Cerebellar nuclear complex (tissue), 1 donor: ENCODE measurements around the gene FXYD7.
"Not testable (repeated sequence)": the region's sequence is repeated elsewhere in the genome, so short reads cannot be mapped to it uniquely, and the experiment has no call there.

Experiments used
- DNase-seq, 2 experiments: peaks; one replicate each; lab custom pipeline; 2025; lab: John Stamatoyannopoulos, UW

Gene FXYD7

DNA sequence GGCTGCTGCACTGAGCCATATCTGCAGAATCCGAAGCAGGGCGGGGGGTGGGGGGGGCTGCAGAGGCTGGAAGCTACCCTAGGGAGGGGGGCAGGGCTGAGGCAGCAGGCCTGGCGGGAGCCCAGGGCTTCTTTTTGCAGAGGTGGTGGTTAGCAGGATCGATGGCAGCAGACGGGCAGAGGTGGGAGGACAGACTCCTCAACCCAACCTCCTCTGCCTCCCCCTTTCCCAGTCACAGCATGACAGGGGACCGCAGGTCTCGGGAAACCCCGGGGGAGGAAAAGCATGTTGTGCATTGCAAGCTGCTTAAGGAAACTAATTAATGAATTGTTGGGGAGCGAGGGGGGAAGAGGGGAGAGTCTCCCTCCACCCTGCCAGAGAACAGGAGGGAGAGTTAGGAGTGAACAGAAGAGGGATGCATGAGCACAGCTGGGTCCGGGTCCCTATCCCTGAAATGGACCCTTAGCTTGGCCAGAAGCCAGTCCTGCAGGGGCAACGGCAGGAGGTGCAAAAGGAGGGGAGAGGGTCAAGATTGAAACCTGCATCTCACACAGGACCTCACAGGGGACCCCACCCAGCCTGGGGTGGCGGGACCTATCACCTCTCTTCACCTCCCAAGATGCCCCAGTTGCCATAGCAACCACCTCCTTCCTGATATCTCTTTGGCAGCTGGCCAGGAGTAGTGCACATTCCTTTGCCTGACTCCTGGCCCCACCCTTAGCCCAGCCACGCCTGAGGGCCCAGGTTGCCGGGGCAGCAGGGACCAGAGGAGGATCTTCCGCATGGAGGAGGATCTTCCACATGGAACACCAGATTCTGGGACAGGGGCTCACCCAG is 1.8 kb downstream of the FXYD7 start:
- DNase-seq = no peak

DNA sequence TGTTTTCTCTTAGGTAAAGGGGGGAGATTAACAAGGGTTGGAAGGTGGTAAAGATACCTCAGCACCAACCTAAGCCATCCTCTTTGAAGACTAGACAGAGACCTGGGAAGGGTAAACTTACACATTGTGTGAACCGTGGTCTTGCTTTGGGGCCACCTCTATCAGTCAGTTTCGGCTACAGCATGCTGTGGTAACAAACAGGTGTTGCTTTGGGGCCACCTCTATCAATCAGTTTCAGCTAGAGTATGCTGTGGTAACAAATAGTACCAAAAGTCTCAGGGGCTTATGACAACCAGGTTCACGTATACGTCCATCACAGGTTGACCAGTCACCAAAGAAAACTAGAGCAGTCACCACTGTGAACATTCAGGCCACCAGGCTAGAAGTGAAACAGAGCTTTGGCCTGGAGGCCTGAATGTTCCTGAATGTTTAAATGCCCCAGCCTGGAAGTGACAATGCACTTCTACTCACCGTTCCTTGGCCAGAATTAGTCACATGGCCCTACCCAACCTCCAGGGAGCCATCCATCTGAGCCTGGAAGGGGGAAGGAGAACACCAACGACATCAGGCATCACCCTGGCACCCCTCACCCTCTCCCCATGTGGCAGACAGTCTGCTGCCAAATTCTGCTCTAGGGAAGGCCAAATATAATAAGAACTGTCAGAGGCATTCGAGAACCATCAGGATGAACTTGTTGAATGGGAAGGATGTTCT is 3.8 kb downstream of the FXYD7 start:
- DNase-seq = no peak

DNA sequence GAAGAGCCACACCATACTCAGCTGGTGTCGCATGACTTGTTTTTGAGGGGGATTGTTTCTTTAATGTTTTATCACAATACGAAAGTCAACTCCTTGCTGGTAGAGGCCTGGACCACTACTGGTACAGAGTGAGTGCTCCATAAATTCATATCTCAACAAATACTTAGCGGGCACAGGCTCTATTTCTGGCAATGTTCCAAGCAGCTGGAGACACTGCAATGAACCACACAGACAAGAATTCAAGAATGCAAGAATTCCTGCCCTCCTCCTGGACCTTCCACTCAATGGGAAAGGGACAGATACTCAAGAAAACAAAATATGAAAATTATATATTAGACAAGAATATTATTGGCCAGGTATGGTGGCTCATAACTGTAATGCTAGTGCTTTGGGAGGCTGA is 6.4 kb downstream of the FXYD7 start:
- no peak for DNase-seq

DNA sequence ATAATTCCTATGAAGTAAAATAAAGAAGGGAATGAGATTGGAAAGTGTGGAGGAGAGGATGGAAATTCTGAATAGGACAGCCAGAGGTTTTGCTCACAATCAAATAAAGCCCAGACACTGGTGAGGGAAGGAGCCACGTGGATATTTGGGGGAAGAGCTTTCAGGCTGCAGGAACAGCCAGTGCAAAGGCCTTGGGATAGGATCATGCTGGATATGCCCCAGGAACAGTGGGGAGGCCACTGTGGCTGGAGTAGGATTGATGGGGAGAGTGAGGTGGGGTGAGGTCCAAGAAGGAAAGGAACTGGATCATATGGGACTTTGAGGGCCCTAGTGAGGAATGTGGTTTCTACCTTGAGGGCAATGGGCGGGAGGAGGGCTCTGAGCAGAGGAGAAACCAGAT is 7.4 kb downstream of the FXYD7 start:
- no peak for DNase-seq

DNA sequence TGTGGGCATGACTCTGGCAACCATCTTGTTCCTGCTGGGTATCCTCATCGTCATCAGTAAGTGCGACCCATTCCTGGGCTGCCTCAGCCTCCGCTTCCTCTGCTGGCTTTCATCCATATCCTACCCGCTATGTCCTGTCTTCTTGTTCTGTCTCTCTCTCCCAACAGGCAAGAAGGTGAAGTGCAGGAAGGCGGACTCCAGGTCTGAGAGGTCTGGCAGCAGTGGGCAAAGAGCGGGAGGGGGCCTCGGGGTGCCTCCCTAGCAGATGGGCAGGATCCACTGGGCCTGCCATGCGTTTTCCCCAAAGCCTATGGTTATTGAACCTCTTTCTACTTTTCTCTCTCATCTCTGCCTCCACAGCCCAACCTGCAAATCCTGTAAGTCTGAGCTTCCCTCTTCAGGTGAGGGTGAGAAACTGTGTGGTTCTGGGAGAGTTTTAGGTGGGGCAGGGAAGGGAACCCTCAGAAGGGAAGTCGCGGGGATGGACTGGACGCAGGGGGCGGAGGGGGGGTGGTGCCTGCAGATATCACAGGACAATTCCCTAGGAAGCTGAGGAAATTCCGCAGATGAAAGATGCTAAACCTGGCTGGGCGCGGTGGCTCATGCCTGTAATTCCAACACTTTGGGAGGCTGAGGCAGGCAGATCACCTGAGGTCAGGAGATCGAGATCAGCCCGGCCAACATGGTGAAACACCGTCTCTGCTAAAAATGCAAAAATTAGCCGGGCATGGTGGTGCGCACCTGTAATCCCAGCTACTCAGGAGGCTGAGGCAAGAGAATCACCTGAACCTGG is 8.4 kb downstream of the FXYD7 start:
- no peak for DNase-seq

DNA sequence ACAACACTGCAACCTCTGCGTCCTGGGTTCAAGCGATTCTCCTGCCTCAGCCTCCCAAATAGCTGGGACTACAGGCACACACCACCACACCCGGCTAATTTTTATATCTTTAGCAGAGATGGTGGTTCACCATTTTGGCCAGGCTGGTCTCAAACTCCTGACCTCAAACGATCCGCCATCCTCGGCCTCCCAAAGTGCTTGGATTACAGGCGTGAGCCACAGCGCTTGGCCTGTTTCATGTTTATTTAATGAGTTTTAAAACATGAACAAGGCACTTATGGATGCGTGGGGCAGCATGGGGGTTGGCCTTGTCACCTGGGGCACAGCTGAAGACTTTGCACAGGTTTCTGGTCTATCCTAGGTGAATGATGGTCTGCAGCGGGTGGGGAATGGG is 10.1 kb downstream of the FXYD7 start:
- DNase-seq = not testable (repeated sequence)

DNA sequence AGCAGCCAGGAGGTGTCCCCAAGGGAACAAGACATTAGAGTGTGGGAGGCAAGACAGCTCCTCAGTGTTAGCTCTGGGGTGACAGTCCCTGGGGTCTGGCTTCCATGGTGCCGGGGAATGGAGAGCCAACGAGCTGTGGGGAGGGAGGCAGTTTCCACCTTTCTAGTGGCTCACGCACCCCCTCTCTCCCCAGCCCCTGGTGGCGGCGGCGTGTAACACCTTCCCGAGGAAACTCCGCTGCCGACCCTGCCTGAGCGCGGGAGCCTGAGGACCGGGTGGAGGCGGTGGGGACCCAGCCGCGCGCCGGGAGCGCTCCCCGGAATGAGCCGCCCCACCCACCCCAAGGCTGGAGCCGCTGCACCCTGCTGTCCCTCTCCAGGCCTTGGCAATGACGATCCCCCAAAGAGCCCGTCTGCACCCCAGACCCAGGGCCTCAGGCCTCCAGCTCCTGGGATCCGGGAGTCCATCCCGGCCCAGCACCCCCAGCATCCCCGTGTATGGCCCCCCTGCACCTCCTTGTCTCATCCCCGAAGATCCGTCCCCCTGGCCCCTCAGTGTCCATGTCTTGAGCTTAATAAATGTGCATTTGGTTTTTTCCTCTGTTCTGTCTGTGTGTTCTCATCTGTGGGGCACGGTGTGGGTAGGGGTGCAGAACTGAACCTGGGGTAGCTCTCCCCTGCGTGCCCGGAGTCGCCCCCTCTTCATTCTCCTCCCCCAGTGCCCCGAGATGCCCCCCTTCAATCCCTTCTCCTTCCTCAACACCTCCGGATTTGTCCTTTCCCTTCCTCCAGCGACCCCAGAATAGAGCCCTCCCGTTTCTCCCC is 10.9 kb downstream of the FXYD7 start:
- DNase-seq = no peak

DNA sequence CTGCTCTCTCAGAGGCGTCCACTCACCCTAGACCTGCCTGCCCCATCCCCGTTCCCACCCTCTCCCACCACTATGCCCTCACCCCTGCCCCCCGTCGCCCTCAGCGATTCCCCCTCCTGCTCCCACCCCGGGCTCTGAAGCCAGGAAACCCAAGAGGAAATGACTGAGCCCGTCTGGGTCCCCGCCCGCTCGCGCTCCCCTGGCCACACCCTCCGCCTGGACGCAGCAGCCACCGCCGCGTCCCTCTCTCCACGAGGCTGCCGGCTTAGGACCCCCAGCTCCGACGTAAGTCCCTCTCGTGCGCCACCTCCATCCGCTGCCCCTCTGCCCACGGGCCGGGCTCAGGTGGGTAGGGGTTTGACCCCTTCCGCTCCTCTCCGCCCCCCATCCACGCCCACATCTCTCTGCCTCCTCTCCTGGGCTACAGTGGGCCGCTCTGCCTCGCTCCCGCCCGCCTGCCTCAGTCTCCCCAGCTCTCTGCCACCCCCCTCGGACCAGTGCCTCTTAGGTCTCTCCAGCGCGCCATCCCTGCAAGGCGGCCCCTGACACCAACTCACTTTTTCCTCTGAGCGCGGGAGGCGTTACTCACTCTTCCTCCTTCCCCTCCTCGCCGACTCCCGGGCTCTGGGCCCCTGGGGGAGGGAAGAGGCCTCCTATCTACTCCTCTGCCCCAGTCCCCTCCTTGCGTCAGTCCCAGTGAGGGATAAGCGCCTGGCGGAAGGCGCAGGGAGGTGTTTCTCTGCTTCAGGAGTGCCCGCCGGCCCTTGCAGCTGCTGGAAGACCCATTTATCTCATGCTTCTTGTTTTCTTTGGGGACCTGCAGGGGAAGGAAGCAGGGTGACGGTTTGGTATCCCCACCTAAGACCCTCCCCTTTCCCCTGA is 11.7 kb downstream of the FXYD7 start, which contains the start of gene FXYD5:
Gene FXYD5, plus strand, starts transcription at position 211 of the 882 bp plus-strand sequence. CDS start 816 bp downstream, outside the sequence.
- no peak for DNase-seq

DNA sequence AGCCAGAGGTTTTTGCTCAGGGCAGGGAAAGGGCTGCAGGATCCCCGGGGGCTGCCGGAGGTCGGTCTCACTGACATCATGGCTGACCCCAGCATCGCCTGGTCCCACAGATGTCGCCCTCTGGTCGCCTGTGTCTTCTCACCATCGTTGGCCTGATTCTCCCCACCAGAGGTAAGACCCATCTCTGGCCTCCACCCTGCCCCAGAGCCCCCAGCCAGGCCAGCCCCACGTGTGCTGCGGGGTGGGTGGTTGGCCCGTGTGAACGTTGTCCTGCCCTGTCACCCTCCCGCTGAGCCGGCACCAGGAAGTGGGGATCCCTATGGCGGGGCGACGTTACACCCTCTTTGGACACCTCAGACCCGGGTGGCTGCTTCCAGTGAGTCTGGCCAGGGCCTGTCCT is 12.4 kb downstream of the FXYD7 start:
- DNase-seq = no peak

DNA sequence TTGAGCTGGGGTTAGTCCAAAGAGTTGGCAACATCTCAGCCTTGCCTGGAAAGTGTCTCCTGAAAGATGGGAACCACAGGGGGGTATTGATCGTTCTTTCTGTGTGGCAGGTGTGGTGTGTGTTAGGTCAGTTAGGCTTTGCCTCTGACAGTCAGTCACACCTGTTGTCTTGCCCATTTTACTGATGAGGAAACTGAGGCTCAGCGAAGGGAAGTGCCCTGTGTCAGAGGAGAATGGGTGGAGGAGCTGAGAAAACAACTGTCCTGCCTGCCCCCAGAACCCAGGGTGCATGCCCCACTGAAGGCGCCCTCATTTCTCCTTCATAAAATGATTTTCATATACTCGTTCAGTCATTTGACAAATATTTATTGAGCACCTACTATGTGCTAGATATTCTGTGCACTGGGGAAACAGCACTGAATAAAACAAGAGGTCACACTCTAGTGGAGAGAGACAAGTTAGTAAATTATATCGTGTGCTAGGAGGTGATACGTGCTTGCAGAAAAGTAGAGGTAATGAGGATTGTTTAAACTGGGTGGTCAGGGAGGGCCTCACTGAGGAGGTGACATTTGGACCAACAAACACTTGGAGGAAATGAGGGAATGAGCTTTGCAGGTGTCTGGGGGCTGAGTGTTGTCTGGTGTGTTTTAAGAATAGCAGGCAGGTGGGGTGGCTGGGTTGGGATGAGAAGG is 13.1 kb downstream of the FXYD7 start:
- DNase-seq = no peak

DNA sequence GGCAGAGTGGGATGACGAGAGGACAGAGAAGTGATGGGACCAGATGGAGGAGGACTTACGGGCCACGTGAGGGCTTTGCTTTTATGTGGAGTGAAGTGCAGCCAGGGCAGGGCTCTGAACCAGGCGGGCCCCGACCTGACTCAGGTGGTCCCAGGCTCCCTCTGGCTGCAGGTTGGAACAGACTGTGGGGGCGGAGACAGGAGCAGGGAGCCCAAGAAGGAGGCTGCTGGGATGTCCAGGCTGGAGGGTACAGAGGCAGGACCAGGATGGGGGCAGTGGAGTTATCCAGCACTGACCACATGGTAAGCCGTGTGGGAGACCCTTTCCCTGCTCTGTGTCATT is 13.6 kb downstream of the FXYD7 start:
- no peak for DNase-seq

DNA sequence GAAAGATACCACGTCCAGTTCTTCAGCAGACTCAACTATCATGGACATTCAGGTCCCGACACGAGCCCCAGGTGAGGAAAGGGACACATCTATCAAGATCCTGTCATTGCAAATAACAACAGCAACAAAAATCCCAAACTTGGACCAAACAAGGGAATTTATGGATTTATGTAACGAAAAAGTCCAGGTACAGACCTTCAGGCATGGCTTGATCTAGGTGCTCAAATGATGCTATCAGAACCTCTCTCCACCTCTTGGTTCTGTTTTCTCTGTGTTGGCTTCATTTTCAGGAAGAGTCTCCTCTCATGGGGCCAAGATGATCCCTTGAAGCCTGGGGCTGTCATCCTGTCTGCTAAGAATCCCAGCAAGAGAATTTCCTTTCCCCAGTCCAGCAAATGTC is 14.4 kb downstream of the FXYD7 start:
- no peak for DNase-seq

DNA sequence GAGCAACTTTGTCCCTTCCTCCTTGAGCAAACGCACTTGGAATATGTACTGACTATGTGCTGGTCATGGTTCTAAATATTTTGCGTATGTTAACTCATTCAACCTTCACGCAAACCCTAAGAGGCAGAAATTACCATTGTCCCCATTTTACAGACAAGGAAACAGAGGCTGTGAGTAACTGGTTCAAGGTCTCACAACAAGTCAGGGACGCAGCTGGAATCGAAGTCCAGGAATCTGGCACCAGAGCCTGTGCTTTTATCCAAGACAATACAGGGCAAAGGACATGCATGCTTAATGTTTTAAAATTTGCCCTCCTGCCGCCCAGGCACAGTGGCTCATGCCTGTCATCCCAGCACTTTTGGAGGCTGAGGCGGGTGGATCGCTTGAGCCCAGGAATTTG is 16.6 kb downstream of the FXYD7 start:
- DNase-seq = no peak

DNA sequence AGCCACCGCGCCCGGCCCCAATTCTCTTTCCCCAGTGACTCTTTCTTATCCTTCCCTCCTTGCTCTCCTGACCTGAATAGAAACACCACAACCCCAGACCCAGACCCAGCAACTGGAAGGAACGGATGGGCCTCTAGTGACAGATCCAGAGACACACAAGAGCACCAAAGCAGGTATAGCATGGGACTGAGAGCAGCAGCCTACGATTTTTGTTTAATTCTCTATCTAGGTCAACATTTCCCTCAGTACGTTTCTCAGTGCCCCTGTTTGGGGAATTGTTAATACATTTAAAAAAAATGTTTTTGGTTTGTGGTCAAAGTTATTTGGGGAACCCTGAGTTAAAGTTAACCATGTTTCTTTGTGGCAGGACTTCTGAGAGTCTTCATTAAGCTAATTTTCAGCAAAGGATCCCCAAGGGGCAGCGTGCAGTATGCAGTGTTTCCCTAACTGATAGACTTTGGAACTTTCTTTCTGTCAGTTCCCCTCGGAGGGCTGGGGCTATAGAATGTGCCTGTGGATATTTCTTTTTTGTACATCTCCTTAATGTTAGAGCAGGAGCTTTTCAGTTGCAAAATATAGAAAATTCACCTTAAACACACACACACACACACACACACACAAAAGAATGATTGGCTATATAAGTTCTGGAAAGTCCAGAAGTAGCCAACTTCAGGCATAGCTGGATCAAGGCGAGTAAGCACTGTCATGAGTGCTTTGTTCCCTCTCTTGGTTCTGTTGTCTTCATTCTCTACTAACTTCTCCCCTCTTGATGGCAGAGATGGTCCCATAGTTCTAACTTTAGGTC is 17.8 kb downstream of the FXYD7 start:
- no peak for DNase-seq

DNA sequence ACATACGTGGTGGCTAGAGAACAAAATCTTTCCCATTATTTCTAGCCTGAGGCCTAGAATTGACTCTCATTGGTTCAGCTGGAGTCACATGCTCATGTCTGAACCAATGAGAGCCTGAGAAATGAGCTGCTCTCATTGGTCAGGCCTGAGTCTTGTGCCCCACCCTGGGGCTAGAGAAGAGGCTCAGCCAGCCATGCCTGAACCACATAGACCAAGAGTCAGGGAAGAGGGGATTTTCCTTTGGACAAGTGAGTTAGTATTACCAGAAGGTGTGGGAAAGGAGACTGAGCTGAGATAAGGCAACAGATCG is 18.3 kb downstream of the FXYD7 start:
- DNase-seq = no peak

DNA sequence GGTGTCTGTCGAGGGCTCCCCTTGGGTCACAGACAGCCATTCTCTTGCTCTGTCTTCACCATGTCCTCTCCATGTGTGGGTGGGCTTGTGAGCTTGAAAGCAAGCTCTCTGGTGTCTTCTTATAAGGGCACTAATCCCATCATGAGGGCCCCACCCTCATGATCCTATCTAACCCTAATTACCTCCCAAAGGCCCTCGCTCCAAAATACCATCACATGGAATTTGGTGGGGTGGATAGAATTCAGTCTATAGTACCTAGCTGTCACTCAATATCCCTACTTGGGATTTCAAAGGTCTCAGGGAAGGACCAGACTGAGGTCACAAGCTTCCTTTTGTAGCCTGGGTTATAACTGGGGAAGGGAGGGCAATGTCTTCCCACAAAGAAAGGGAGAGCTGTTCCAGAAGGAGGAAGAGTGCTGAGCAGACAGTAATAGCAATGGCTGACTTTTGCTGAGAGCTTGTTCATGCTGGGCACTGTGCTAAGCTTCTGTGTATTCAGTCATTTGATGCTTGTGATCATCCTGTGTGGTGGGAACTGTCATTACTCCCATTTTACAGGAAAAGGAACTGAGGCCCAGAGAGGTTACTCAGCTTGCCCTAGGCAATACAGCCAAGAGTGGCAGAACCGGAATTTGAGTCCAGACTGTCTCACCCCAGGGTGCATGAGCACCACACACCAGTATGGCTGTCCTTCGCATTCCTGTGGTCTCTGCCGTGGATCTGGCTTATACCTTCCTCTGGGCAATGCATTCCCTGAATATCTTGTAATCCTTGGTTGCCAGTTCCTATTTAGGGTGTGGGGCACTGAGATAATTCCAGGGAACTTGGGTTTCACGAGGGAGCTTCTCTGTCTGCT is 19.6 kb downstream of the FXYD7 start:
- DNase-seq = no peak

DNA sequence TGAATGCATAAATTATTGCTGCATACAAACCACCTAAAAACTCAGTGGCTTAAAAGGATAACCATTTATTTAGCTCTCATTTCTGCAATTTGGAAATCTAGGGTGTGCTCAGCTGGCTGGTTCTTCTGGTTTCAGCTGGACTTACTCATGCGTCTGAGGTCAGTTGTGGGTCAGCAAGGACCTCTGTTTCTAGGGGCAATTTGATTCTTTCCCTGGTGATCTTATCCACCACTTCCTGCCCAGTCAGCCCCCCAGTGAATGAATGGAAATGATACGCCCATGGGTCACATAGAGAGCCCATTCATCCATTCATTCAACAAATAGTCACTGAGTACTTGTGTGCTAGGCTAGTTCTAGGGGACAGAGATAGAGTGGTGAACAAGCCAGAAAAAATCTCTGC is 21.4 kb downstream of the FXYD7 start:
- DNase-seq = no peak

DNA sequence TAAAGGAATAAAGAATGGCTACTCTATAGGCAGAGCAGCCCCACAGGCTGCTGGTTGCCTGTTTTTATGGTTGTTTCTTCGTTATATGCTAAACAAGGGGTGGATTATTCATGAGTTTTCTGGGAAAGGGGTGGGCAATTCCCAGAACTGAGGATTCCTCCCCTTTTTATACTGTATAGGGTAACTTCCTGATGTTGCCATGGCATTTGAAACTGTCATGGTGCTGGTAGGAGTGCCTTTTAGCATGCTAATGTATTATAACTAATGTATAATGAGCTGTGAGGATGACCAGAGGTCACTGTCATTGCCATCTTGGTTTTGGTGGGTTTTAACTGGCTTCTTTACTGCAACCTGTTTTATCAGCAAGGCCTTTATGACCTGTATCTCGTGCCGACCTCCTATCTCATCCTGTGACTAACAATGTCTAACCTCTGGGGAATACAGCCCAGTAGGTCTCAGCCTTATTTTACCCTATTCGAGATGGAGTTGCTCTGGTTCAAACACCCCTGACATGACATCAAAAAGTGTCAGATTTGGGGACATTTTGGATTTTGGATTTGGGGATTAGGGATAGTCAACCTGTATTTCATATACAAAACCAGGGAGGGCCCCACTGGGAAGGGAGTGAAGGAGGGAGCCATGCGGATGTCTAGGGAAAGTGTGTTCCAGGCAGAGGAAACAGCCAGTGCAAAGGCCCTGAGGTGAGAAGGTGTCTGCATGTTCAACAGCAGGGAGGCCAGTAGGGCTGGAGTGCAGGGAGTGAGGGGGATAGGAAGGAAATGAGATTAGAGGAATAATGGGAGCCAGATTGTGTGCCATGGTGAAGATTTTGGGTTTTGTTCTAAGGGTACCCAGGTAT is 22.4 kb downstream of the FXYD7 start:
- DNase-seq = no peak
